NCI-H1048 (cell line): Measurements from ENCODE around the gene MTG1.

Experiments used
- DNase-seq: peaks from one replicate; lab custom pipeline; 2025; lab: John Stamatoyannopoulos, UW

Gene MTG1

DNA sequence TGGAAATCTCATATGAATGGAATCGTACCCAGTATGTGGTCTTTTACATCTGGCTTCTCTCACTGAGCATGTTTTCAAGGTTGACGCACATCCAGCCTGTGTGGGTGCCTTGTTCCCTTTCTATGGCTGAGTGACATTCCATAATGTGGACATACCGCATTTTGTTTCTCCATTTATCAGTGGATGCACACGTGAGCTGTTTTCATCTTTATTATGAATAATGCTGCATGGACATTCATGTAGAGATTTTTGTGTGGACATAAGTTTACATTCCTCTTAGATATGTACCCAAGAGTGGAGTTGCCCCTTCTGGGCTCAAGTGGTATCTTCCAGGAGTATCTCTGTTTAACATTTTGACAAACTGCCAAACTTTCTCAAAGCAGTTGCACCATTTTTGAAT lies 58.5 kb downstream of the MTG1 start:
- DNase-seq: no peak

DNA sequence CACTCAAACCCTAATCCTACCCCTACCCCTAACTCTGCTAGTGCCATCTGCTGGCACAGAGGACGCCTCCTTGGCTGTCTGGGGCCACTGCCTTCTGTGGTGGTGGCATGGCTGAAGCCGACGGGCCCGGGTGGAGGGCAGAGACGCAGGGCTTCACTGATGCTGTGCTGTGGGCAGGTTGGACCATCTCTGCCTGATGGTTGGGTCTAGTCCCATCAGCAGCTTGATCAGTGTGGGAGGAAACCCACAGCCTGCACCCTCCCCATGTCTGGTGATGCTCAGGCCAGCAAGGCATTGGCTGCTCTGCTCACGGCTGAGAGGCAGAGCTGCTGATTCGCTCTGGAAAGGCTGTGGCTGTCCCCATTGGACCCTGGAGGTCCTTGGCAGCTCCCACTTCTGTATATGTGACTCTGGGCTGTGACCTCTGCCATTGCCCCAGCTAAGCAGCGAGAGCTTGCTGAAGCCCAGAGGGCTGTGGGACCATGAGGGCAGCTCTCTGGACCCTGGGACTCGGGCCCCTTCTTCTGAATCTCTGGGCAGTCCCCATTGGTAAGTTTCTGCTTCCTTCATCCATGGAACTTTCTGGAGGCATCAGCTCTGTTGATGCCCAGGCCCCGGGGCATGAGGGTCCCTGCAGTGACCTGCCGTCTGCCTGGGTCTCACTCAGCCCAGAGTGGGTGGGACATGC lies 59.7 kb downstream of the MTG1 start, which contains the start of gene SCART1:
Gene SCART1 (plus strand): TSS at position 430 of the 688 bp plus-strand sequence. CDS start 53 bp downstream, at position 483.
- no peak for DNase-seq

DNA sequence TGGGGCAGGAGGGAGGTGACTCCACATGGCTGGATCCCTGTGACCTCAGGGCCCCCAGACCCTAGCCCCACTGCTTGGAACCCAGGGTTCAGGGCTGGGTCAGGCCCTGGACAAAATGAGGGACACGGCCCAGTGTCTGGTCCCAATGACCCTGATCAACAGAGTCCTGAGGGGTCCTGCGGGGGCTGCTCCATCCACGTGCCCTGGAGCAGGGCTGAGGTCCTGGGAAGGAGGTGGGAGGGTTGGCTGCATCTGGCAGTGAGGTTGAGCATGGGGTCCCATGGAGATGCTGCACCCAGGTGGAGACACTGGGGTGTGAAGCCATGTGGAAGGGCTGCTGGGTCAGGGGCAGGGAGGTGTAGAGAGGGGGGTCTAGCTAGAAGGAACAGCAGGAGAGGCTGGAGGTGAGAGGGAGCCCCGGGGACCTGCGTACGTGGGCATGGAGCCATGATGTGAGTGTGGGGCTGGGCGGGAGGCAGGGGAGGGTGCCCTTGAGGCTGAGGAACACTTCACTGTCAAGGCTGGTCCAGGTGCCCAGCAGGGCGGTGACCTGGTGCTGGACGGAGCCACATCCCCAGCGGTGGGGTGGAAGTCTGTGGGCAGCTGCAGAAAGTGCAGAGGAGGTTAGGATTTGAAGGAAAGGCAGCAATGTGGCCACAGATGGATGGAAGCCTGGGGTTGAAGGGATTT lies 60.4 kb downstream of the MTG1 start:
- DNase-seq: no peak

DNA sequence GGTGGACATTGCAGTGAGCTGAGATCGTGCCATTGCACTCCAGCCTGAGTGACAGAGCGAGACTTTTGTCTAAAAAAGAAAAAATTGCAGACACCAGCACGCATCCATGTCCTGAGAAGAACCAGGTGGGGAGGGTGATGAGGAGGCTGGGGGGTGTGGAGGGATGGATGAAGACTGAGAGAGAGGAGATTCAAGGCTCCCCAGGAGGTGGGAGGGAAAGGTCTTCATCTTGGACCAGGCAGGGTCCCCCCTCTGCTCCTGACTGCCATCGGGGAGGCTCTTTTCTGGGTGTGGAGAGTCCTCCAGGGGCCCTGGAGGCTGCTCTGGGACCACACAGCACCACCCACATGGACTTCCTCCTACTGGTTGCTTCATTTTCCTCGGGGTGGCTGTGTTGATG lies 61.2 kb downstream of the MTG1 start:
- DNase-seq: no peak

DNA sequence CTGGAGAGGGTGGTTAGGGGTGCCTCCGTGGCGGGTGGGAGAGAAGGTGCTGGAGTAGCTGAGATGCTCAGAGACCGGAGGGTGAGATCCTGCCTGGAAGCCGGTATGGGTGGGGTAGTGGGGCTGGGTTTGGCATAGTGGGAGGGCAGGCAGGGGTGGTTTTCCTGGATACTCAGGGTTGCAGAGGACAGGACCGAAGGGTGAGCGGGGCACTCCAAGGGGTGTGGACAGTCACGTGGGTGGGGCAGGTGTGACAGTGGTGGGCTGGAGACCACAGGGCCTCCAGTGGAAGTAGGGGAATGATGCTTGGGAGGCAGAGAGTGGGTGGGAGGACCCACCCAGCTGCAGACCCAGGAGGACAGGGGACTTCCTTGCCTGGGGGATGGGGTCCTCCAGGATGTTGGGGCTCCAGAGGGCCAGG lies 61.7 kb downstream of the MTG1 start:
- no peak for DNase-seq

DNA sequence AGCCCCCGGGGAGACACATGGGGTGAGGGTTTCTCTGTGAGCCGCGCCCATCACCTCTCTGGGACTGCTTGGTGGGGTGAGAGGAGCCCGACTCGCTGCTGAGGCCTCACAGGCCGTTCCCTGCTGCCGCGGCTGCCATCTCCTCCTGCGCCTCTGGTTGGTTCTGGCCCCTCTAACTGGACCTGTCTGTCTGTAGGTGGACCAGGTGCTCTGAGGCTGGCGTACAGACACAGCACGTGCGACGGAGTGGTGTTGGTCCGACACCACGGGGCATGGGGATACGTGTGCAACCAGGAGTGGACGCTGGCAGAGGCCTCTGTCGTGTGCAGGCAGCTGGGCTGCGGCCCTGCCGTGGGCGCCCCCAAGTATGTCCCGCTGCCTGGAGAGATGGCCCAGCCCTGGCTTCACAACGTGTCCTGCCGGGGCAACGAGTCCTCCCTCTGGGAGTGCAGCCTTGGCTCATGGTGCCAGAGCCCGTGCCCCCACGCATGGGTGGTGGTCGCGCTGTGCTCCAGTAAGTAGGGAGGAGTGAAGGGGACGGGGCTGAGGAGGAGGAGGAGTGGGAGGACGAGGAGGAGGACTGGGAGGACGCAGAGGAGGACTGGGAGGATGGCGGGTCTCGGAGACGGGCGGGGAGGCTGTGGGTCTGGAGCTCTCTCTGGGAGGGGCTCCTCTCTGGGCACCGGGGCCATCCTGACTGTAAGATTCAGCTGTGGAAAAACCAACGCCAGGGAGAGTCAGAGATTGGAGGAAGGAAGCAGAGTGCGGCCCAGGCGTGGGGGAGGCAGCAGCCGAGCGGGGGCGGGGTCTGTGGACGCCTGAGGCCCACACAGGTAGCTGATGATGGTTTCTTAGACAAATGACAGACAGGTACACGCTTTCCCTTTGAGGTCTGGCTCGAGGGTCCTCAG lies 62.3 kb downstream of the MTG1 start:
- no peak for DNase-seq

DNA sequence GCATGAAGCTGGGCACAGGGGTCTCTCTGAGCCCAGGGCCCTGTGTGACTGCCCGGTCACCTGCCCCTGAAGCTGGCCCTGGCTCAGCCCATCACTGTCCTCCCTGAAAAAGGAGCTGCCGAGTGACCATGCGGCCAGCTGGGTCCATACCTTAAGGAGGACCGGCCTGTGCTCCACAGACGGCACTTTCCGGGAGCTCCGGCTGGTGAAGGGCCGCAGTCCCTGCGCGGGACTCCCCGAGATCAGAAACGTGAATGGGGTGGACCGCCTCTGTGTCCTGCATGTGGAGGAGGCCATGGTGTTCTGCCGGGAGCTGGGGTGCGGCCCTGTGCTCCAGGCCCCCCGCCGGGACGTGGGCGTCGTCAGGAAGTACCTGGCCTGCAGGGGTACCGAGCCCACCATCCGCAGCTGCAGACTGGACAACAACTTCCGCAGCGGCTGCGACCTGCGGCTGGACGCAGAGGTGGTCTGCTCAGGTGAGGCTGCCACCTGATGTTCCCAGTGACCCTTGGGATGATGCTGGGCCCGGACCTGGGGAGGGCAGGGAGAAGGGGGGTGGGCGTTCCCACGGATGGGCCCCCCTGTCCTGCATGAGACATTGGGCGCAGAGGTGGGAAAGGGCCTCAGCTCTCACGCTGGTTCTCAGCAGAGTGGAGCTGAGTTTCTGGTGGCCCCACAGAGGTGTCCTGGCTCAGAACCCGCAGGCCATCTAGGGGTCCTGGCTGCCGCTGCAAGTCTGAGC lies 63.3 kb downstream of the MTG1 start:
- no peak for DNase-seq

DNA sequence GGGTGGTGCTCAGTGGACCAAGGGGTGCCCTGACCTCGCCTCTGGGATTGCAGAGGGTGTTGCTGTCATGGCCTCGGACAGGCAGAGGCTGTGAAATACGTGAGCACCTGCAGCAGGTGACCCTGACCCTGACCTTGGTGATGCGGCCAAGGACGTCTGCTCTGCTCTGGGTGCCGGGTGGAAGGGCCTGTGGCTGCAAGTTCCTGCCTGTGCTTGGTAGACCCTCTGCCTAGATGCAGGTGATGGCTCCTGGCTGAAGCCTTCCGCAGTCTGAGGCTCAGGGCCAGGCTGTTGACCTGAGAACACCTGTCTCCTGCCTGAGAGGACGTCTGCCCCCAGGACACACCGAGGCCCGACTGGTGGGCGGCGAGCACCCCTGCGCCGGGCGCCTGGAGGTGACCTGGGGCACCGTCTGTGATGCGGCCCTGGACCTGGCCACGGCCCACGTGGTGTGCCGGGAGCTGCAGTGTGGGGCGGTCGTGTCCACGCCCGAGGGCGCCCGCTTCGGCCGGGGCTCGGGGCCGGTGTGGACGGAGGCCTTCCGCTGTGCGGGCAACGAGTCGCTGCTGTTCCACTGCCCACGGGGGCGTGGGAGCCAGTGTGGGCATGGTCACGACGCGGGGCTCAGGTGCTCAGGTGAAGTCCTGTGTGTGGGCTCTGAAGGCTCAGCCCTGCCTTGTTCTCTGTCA lies 64.2 kb downstream of the MTG1 start:
- no peak for DNase-seq

DNA sequence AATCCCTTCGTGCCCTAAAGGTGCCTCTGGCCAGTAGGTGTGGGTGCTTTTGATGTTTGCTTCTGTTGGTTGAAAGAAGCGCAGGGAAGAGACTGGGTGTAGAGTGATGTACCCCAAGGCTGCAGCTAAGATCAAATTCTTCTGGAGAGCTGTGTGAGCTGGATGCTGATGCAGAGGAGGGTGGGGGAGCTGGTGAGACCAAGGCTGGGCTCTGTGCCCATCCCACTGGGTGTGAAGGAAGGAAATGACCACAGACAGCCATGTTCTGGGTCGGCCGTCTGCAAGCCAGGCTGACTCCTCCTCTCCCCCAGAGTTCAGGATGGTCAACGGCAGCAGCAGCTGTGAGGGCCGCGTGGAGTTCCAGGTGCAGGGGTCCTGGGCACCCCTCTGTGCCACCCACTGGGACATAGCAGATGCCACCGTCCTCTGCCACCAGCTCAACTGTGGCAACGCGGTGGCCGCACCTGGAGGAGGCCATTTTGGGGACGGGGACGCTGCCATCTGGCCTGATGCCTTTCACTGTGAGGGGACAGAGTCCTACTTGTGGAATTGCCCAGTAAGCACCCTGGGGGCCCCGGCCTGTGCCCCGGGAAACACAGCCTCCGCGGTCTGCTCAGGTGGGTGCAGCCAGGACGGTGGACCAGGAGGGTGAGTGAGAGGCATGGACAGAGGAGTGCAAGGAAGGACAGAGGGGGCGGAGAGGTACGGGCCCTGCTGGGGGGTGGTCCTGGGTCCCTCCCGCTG lies 64.9 kb downstream of the MTG1 start:
- DNase-seq: no peak

DNA sequence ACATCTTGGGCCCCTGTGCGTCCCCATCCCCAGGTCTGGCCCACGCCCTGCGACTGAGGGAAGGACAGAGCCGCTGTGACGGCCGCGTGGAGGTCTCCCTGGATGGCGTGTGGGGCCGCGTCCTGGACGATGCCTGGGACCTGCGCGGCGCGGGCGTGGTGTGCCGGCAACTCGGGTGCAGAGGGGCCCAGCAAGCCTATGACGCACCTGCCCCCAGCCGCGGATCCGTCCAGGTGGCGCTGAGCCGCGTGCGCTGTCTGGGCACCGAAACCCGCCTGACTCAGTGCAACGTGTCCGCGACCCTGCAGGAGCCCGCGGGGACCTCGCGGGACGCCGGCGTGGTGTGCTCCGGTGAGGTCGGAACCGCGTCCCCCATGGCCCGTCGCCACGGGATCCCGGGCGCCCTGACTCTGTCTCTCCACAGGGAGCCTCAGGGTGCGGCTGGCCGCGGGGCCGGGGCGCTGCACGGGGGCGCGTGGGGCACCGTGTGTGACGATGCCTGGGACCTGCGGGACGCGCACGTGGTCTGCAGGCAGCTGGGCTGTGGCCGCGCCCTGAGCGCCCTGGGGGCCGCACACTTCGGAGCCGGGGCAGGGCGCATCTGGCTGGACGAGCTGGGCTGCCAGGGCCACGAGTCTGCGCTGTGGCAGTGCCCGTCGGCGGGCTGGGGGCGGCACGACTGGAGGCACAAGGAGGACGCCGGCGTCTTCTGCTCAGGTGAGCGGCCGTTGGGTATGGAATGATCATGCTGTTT lies 65.7 kb downstream of the MTG1 start:
- DNase-seq: no peak

DNA sequence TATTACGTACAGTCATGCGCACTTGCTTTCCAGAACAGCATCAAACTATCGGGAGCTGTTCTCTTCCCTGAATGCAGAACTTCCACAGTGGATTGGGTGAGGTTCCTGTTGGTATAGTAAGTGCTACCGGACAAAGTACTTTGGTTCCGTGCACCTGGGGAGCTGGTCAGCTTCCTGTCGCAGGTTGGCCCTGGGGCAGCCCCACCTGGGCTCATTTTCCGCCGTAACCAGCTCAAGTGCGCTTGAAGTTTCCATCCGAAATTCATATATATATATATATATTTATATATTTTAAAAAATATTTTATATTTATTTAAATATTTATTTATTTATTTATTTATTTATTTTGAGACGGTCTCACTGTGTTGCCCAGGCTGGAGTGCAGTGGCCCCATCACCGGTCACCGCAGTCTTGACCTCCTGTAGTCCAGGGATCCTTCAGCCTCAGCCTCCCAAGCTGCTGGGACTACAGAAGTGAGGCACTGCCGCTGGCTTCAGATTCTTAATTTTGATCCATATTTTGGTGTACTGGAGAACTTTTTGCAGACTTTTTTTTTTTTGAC lies 66.3 kb downstream of the MTG1 start:
- no peak for DNase-seq

DNA sequence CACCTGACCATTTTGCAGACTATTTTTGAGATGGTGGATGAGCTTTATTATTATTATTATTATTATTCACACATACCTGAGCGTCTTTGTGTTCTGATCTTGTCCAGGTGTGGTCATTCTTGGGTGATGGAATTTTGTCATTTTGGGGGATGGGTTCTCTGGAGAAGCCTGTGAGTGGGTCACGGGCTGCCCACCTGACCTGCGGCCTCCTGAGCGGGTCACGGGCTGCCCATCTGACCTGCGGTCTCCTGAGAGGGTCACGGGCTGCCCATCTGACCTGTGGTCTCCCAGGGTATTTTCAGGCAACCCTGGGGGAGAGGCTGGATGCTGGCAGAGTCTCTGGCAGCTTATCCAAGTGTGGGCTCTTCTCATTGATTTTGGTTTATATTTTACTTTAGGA lies 67.1 kb downstream of the MTG1 start:
- no peak for DNase-seq

DNA sequence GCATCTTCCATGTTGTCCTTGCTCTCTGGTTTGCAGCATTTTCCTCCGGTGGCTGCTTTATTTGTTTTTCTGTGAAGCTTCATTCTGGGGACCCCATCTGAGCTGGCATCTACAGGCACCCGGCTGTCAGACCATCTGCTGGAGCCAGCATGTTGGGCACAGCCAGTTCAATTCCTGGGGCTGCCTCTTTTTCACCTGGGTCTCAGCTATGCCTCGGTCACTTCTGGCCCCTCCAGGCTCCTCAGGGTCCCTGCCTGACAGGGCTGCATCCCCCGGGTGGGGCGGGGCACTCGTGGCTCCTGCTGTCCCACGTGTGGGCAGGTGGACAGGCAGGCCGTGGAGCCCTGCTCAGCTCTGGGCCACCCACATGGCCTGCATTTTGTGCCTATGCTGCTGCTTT lies 67.9 kb downstream of the MTG1 start:
- no peak for DNase-seq

DNA sequence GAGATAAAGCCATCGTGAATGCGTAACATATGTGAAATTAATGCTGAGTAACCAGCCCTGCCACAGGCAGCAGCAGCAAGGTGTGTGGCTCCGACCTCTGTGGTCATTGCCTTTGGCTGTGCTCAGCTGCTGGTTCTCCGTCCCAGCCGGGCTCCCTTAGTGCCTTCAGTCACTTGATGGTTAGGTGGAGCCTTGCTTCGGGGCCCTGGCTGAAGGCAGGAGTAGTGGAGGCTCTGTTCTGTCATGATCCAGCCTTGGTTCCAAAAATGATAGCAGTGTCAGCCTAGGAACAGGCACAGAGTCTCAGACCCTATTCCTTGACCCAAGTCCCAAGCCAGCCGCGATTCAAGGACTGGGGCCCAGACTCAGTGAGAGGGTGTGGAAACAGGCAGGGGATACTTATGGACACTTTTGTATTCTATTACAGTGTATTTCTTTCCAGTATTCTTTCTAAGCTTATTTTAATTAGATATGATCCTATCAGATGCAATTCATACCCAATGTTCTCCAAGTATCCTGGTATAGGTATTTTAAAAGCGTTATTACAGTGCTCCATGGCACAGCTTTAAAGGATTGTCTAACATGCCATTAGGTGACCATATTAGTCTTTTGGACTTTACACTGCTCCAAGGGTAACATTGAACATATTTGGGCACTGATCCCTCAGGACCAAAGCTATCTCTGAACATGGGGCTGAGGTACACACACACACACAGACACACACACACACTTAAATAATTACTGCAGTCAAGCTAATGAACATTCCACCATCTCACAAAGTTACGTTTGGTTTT lies 68.8 kb downstream of the MTG1 start:
- no peak for DNase-seq

DNA sequence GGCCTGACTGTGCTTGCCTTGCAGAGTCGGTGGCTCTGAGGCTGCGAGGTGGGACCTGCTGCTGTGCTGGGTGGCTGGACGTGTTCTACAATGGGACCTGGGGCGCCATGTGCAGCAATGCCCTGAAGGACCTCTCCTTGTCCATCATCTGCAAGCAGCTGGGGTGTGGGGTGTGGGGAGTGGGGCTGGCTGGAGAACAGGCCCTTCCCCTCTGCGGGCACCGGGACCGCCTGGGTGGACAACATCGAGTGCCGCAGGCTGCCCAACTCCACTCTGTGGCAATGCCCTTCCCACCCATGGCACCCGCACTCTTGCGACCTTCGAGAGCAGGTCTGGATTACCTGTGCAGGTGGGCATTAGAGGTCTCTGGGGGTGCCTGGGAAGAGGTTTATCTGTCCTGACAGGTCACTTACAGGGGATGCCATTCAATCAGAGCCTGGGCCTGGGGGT lies 70.7 kb downstream of the MTG1 start:
- no peak for DNase-seq

DNA sequence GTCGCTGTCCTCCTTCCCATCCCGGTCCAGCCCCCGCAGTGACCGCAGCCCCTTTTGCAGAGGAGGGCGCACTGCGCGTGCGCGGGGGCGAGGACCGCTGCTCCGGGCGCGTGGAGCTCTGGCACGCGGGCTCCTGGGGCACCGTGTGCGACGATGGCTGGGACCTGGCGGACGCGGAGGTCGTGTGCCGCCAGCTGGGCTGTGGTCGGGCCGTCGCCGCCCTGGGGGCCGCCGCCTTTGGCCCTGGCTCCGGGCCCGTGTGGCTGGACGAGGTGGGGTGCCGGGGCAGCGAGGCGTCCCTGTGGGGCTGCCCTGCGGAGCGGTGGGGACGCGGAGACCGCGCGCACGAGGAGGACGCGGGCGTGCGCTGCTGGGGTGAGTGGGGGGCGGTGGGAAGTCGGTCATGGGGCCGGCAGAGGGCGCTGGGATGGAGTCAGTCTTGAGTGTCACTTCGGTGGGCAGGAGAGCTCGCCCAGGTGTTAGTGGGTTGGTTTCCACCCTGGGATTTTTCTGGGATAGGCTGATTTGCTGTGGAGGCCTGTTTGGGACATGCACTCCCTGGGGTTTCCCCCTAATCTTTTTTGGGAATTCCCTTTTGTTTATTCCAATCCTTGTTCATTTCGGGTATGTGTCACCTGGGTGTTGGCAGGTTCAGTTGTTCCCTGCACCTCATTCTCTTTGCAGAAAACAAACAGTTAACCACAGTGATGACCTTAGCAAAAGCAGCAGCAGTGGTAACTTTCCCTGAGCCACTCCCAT lies 71.4 kb downstream of the MTG1 start:
- no peak for DNase-seq

DNA sequence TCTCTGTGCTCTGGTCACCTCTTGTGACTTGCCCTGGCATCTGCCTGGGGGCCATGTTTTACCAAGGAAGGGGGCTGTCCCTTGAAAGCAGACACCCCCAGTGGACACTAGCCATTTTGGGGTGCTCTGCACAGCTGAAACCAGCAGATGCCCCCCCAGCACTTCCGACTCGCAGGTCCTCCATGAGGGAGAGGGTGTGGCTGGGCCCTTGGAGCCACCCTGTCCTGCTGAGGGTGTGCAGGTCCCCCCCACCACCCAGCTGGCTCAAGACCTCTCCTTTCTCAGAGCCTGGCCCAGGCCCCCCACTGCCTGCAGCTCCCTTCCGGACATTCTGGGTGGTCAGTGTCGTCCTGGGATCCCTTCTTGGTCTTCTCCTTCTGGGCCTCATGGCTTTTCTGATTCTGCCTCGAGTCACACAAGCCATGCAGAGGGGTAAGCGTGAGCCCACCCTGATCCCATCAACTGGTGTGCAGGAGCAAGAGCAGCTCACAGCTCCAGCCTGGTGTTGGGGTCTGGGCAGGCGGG lies 72.1 kb downstream of the MTG1 start:
- DNase-seq: no peak
